Mucosa of stomach (tissue), 1 donor: ENCODE results near the gene LAMB1.
"Not testable (repeated sequence)": the region's sequence is repeated elsewhere in the genome, so short reads cannot be mapped to it uniquely, and the experiment has no call there.

Experiments
- H3K27me3 ChIP-seq: one replicate; pipeline ENCODE4 v1.7.0; 2013; ENCODE audit warnings: mild to moderate bottlenecking, low read length; ENCODE audit not compliant: control insufficient read depth, insufficient read depth
- H3K36me3 ChIP-seq: one replicate; pipeline ENCODE4 v1.7.0; 2013; ENCODE audit warnings: low read length; ENCODE audit not compliant: control insufficient read depth, insufficient read depth
- H3K4me1 ChIP-seq: one replicate; pipeline ENCODE4 v1.7.0; 2013; ENCODE audit warnings: mild to moderate bottlenecking, low read length; ENCODE audit not compliant: control insufficient read depth, insufficient read depth
- H3K4me3 ChIP-seq: one replicate; pipeline ENCODE4 v1.7.0; 2013; ENCODE audit warnings: low read length
- H3K9ac ChIP-seq: one replicate; pipeline ENCODE4 v1.7.0; 2013; ENCODE audit warnings: mild to moderate bottlenecking, low read length, moderate library complexity
- H3K9me3 ChIP-seq: one replicate; pipeline ENCODE4 v1.7.0; 2013; ENCODE audit warnings: mild to moderate bottlenecking, low read length, moderate library complexity; ENCODE audit not compliant: control insufficient read depth
- donor health status: Pancreatic carcinoma.

Gene LAMB1

GRCh38 chr7:107933386-107934013 is 69.5 kb downstream of the LAMB1 start:
- H3K9me3 ChIP-seq = no peaks in the 10 kb centered on the region
- H3K36me3 ChIP-seq = no peaks in the 10 kb centered on the region
- no peaks in the 10 kb centered on the region for H3K27me3 ChIP-seq
- no peak overlapping the region for H3K9ac ChIP-seq
- no peak overlapping the region for H3K4me3 ChIP-seq
- peaks cover 4% of the 10 kb centered on the region for H3K4me1 ChIP-seq

- no peaks in the 10 kb centered on the region for H3K36me3 ChIP-seq
These were observed 70.2 kb downstream of the LAMB1 start for GRCh38 chr7:107932805-107933204.

GRCh38 chr7:107931740-107932515 is 71.0 kb downstream of the LAMB1 start:
- Histone ChIP-seq H3K4me3 (no peak overlapping the region), H3K4me1 (no peaks in the 10 kb centered on the region), H3K27me3 (no peaks in the 10 kb centered on the region), H3K9me3 (no peaks in the 10 kb centered on the region), H3K9ac (no peak overlapping the region), H3K36me3 (no peaks in the 10 kb centered on the region)

More at GRCh38 chr7:107932805-107933204, 70.2 kb downstream of the LAMB1 start:
- H3K9ac ChIP-seq = no peak overlapping the region
- H3K4me1 ChIP-seq = peaks cover 1% of the 10 kb centered on the region
- H3K9me3 ChIP-seq = no peaks in the 10 kb centered on the region
- no peaks in the 10 kb centered on the region for H3K27me3 ChIP-seq
- H3K4me3 ChIP-seq = no peak overlapping the region

GRCh38 chr7:107926481-107926880 is 76.5 kb downstream of the LAMB1 start:
- Histone ChIP-seq H3K27me3 (no peaks in the 10 kb centered on the region), H3K4me3 (no peak overlapping the region), H3K4me1 (no peaks in the 10 kb centered on the region), H3K9me3 (no peaks in the 10 kb centered on the region), H3K36me3 (peaks cover 6% of the 10 kb centered on the region), H3K9ac (no peak overlapping the region)

- Histone ChIP-seq H3K36me3 (peaks cover 6% of the 10 kb centered on the region), H3K9ac (no peak overlapping the region), H3K4me1 (no peaks in the 10 kb centered on the region), H3K4me3 (no peak overlapping the region), H3K27me3 (no peaks in the 10 kb centered on the region), H3K9me3 (no peaks in the 10 kb centered on the region)
These were observed 78.0 kb downstream of the LAMB1 start for GRCh38 chr7:107924841-107925504.

- Histone ChIP-seq H3K27me3 (no peaks in the 10 kb centered on the region), H3K36me3 (peaks cover 6% of the 10 kb centered on the region), H3K9me3 (no peaks in the 10 kb centered on the region), H3K9ac (no peak overlapping the region), H3K4me3 (no peak overlapping the region), H3K4me1 (no peaks in the 10 kb centered on the region)
These were observed 80.1 kb downstream of the LAMB1 start for GRCh38 chr7:107922886-107923285.

- H3K36me3 ChIP-seq, H3K9me3 ChIP-seq, H3K4me3 ChIP-seq, H3K27me3 ChIP-seq, H3K9ac ChIP-seq, H3K4me1 ChIP-seq: not testable (repeated sequence)
These were observed 81.1 kb downstream of the LAMB1 start for GRCh38 chr7:107921826-107922225.

GRCh38 chr7:107920048-107920772 is 82.8 kb downstream of the LAMB1 start:
- H3K36me3 ChIP-seq = peaks cover 6% of the 10 kb centered on the region
- no peak overlapping the region for H3K4me3 ChIP-seq
- no peaks in the 10 kb centered on the region for H3K27me3 ChIP-seq
- H3K4me1 ChIP-seq = no peaks in the 10 kb centered on the region
- H3K9ac ChIP-seq = no peak overlapping the region
- H3K9me3 ChIP-seq = no peaks in the 10 kb centered on the region

GRCh38 chr7:107918948-107919347 is 84.0 kb downstream of the LAMB1 start:
- H3K9me3 ChIP-seq = no peaks in the 10 kb centered on the region
- H3K4me1 ChIP-seq = no peaks in the 10 kb centered on the region
- peaks cover 6% of the 10 kb centered on the region for H3K36me3 ChIP-seq
- H3K4me3 ChIP-seq = no peak overlapping the region
- no peak overlapping the region for H3K9ac ChIP-seq
- no peaks in the 10 kb centered on the region for H3K27me3 ChIP-seq

- no peaks in the 10 kb centered on the region for H3K4me1 ChIP-seq
- H3K27me3 ChIP-seq = no peaks in the 10 kb centered on the region
- H3K4me3 ChIP-seq = no peak overlapping the region
- H3K9ac ChIP-seq = no peak overlapping the region
- H3K36me3 ChIP-seq = peaks cover 1% of the 10 kb centered on the region
- H3K9me3 ChIP-seq = no peaks in the 10 kb centered on the region
These were observed 85.0 kb downstream of the LAMB1 start for GRCh38 chr7:107917763-107918651.

GRCh38 chr7:107915541-107915940 is 87.4 kb downstream of the LAMB1 start:
- no peak overlapping the region for H3K9ac ChIP-seq
- no peak overlapping the region for H3K4me3 ChIP-seq
- no peaks in the 10 kb centered on the region for H3K9me3 ChIP-seq
- H3K27me3 ChIP-seq = no peaks in the 10 kb centered on the region
- no peaks in the 10 kb centered on the region for H3K4me1 ChIP-seq
- peaks cover 9% of the 10 kb centered on the region for H3K36me3 ChIP-seq
